ENCODE measurements around the gene GRM4.
A peak's percentile ranks its signal among the peaks of the same experiment; 100 is the strongest.

GRM4 gene

DNA sequence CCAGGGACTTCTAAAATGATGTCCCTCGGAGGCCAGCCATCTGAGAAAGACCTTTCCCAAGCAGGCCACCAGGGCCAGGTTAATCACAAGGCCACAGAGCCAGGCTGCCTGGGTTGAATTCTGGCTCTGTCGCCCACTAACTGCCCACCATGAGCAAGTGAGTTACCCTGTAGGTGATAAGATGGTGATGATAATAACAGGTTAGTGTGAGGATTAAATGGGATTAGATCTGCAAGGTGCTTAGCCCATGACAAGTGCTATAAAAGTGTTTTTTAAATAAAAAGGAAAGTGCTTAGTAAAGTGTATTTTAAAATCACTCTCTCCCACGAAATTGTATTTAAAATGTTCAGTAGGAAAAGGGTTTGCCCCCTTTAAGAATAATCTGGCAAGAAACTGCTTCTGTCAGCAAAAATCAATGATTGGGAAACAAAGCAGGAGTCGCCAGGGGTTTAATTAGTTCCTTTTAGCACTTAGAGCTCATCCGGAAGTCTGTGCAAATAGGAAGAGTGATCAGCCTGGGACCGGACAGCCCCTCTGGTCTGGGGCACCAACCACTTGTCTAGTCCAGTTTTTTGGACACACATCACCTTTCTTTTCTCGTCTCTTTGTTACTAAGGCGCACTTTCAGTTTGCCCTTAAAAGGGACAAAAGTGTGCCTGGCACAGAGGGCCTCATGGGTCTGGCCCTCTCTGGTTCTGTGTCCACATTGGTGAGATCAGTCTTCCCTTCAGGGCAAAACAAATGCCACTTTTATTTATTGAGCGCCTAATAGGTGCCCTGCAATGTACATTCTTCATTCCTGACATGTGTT lies 150.4 kb downstream of the GRM4 start:
- no peaks in the 10 kb centered on the region for H3K36me3 ChIP-seq
- intact Hi-C loops (cut with DNase I; ENCODE audit: low total_unique reads) = no loop called here
- DNase-seq = peak in 1 of 2 donors; percentile 33

DNA sequence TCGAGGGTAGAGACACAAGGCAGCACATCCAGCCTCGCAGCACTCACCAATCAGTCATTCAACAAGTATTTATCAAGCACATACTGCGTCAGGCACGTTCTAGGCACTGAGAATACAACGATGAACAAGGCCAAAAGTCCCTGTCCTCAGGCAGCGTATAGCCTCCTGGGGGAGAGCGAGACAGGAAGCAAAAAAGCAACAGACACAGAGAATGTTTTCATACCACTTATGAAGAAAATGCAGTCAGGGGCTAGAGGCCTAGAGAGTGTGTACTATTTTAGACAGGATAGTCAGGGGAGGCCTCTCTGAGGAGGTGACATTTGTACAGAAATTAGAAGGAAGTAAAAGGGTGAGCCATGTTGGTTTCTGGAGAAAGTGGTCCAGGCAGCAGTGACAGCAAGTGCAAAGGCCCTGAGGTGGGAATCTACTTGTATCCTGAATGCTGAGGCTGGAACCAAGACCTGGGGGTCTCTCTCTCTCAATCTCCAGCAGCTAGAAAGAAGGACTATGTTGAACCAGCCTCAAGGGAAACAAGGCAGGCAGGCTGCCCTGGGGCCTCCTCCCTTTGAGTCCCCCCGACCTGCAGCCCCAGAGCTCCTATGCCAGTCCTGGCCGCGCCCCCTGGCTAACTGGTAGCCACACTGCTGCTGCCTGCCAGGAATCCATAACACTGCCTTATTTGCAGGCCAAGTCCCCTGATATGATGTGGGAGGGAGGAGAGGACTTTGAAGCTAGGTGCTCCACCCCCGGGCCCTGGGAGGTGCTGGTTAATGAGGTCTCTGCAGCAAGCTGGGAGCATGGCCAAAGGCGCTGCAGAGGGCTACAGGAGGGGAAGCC lies 151.2 kb downstream of the GRM4 start:
- H3K4me3 ChIP-seq = no peak overlapping the region
- H3K9me3 ChIP-seq = no peaks in the 10 kb centered on the region
- peaks cover 0 to 44% of the 10 kb centered on the region in 2 donors for H3K27me3 ChIP-seq
- H3K4me1 ChIP-seq = peaks cover 0 to 5% (median 0%) of the 10 kb centered on the region in 4 donors
- intact Hi-C loops (cut with DNase I; ENCODE audit: low total_unique reads) = no loop called here
- DNase-seq = peak in 1 of 2 donors; percentile 61
- TF ChIP-seq, protein P1, sequence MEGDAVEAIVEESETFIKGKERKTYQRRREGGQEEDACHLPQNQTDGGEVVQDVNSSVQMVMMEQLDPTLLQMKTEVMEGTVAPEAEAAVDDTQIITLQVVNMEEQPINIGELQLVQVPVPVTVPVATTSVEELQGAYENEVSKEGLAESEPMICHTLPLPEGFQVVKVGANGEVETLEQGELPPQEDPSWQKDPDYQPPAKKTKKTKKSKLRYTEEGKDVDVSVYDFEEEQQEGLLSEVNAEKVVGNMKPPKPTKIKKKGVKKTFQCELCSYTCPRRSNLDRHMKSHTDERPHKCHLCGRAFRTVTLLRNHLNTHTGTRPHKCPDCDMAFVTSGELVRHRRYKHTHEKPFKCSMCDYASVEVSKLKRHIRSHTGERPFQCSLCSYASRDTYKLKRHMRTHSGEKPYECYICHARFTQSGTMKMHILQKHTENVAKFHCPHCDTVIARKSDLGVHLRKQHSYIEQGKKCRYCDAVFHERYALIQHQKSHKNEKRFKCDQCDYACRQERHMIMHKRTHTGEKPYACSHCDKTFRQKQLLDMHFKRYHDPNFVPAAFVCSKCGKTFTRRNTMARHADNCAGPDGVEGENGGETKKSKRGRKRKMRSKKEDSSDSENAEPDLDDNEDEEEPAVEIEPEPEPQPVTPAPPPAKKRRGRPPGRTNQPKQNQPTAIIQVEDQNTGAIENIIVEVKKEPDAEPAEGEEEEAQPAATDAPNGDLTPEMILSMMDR (IDR thresholded peaks at IDR 0.05) = no peak
- no peaks in the 10 kb centered on the region for H3K36me3 ChIP-seq
- no peak overlapping the region for H3K27ac ChIP-seq

More for the DNA sequence above, 150.4 kb downstream of the GRM4 start:
- peaks cover 0 to 42% of the 10 kb centered on the region in 2 donors for H3K27me3 ChIP-seq
- H3K27ac ChIP-seq = no peak overlapping the region
- H3K4me3 ChIP-seq = no peak overlapping the region
- H3K9me3 ChIP-seq = no peaks in the 10 kb centered on the region
- TF ChIP-seq, protein P1 (IDR thresholded peaks at IDR 0.05) = no peak
- peaks cover 0 to 5% (median 0%) of the 10 kb centered on the region in 4 donors for H3K4me1 ChIP-seq

DNA sequence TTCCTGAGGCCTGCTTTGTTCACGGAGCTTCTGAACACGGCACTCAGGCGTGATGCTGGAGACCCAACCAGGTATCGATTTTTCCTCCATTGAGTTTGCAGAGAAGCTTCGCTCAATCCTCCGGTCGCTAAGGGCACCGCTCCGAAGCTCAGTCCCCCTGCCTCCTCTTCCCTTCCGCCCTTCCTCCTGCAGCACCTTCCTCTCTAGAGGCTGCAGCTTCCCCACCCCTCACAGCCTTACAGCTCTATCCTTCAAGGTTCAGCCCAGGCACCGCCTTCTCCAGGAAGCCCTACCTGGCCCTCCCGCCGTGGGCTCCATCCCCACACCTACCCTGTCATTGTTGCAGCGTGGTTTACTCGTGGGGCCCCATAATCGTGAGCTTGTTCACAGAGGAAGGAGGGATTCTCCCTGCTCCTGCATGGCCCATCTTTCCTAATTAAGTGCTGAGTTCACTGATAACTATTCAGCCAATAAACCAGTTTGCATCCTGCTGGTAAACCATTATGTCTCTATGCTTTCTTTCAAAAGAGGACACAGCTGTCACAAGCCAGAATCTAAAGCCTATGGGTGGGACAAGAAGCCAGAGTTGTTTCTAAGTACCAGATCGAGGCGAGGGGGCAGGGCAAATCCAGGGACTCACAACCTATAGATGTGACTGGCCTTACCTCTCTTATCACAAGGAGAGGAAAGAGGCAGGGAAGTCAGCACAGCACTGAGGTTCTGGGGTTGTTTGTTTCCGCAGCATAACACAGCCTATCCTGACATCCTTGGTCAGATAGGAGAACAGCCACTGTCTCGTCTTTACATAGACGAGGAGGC lies 152.0 kb downstream of the GRM4 start:
- Histone ChIP-seq H3K9me3 (no peaks in the 10 kb centered on the region), H3K4me3 (no peak overlapping the region), H3K27me3 (peaks cover 0 to 49% of the 10 kb centered on the region in 2 donors), H3K36me3 (no peaks in the 10 kb centered on the region), H3K4me1 (peaks cover 0 to 5% (median 0%) of the 10 kb centered on the region in 4 donors), H3K27ac (no peak overlapping the region)
- TF ChIP-seq, protein P1 (IDR thresholded peaks at IDR 0.05) = no peak
- no peak for DNase-seq
- intact Hi-C loops (cut with DNase I; ENCODE audit: low total_unique reads) = no loop called here

DNA sequence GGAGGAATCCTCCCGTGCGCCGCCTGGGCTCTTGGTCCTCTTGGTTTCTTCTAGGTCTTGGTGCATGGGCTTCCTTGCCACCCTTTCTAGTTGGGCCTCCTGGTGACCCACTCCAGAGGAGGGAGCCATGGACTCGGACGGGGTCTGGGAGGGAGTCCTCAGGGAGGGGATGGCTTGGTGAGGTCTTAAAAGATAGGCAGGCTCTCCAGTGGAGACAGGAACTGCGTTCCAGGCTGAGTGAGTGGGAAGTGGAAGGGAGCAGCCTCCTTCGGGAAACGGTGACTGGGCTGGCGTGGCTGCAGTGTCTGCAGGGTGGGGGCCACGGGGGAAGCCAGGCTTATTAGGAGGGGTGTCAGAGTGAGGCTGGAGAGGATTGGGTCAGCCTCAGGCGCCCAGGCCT lies 152.8 kb downstream of the GRM4 start:
- Histone ChIP-seq H3K27me3 (peaks cover 0 to 56% of the 10 kb centered on the region in 2 donors), H3K9me3 (no peaks in the 10 kb centered on the region), H3K4me1 (peaks cover 0 to 5% (median 0%) of the 10 kb centered on the region in 4 donors), H3K4me3 (no peak overlapping the region), H3K27ac (no peak overlapping the region), H3K36me3 (no peaks in the 10 kb centered on the region)
- peak in 1 of 2 donors; percentile 33 for DNase-seq
- intact Hi-C loops (cut with DNase I; ENCODE audit: low total_unique reads) = no loop called here
- TF ChIP-seq, protein P1 (IDR thresholded peaks at IDR 0.05) = no peak

DNA sequence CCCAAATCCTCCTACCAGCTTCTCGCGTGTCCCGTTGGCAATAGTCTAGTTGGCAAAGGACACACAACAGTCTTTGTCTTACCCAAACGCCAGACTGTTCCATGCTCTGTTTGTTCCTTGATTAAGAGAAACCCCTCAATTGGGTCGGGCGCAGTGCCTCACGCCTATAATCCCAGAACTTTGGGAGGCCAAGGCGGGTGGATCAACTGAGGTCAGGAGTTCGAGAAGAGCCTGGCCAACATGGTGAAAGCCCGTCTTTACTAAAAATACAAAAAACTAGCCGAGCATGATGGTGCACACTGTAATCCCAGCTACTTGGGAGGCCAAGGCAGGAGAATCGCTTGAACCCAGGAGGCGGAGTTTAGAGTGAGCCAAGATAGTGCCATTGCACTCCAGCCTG lies 153.7 kb downstream of the GRM4 start:
- Histone ChIP-seq H3K4me1 (peaks cover 0 to 5% (median 0%) of the 10 kb centered on the region in 4 donors), H3K27me3 (peaks cover 0 to 61% of the 10 kb centered on the region in 2 donors), H3K36me3 (no peaks in the 10 kb centered on the region), H3K9me3 (no peaks in the 10 kb centered on the region), H3K4me3 (no peak overlapping the region), H3K27ac (no peak overlapping the region)
- TF ChIP-seq, protein P1 (IDR thresholded peaks at IDR 0.05) = no peak
- peak in 1 of 2 donors; percentile 48 for DNase-seq
- intact Hi-C loops (cut with DNase I; ENCODE audit: low total_unique reads) = no loop called here
